K562 (cell line): ENCODE data around the gene GYS1. TPM values are rescaled to one million over a fixed set of nuclear protein-coding genes. Genes with fewer than 3 reads are reported as not detected.

Source experiments
- CHD2 ChIP-seq: IDR thresholded peaks from 2 replicates; pipeline ENCODE4 v1.6.1; 2011; ENCODE audit warnings: low read depth, low read length
- COPS2 ChIP-seq: fragments of 450-650 bp; conservative IDR thresholded peaks from 2 replicates; pipeline ENCODE4 v1.6.1; 2016; ENCODE audit warnings: mild to moderate bottlenecking, moderate library complexity
- E2F4 ChIP-seq: sonication (generic); formaldehyde crosslinking; IDR thresholded peaks from 2 replicates; pipeline ENCODE4 v1.8.0; 2022; ENCODE audit warnings: mild to moderate bottlenecking, low read depth, missing genetic modification reagents
- GTF2E2 ChIP-seq: fragments of 200-800 bp; sonication (Bioruptor generic); IDR thresholded peaks from 2 replicates; pipeline ENCODE4 v1.6.1; 2016; ENCODE audit warnings: missing genetic modification characterization, missing compliant biosample characterization
- MAFK ChIP-seq: IDR thresholded peaks from 2 replicates; pipeline ENCODE4 v1.6.1; 2011; ENCODE audit warnings: low read length, improper control_type of control experiment
- NELFE ChIP-seq: IDR thresholded peaks from 2 replicates; pipeline ENCODE4 v1.6.1; 2011; ENCODE audit warnings: mild to moderate bottlenecking; ENCODE audit not compliant: insufficient read depth, insufficient read length
- NEUROD1 ChIP-seq: fragments of 150-350 bp; IDR thresholded peaks from 2 replicates; pipeline ENCODE4 v1.6.1; 2014; ENCODE audit warnings: borderline replicate concordance, low read length, low read depth; ENCODE audit not compliant: partially characterized antibody
- NFIC ChIP-seq: fragments of 450-650 bp; IDR thresholded peaks from 2 replicates; pipeline ENCODE4 v1.6.1; 2017; ENCODE audit warnings: mild to moderate bottlenecking, inconsistent platforms
- NUFIP1 ChIP-seq: fragments of 450-650 bp; IDR thresholded peaks from 2 replicates; pipeline ENCODE4 v1.6.1; 2018; ENCODE audit not compliant: partially characterized antibody
- PTBP1 ChIP-seq: fragments of 200-400 bp; formaldehyde crosslinking; IDR thresholded peaks from 2 replicates; pipeline ENCODE4 v1.6.1; 2017; ENCODE audit warnings: low read depth, low read length
- RBM34 ChIP-seq: fragments of 200-400 bp; formaldehyde crosslinking; IDR thresholded peaks from 2 replicates; pipeline ENCODE4 v1.6.1; 2018; ENCODE audit warnings: low read length, borderline replicate concordance; ENCODE audit not compliant: insufficient read depth
- SETDB1 ChIP-seq: IDR thresholded peaks from one replicate; pipeline ENCODE4 v1.6.1; 2012; ENCODE audit warnings: low read length, control low read depth, inconsistent platforms
- TEAD1 ChIP-seq, 2 experiments: fragments of 450-650 bp in 1 of 2; sonication (generic) in 1 of 2; formaldehyde crosslinking; IDR thresholded peaks; 2 replicates each; pipeline versions ENCODE4 v1.4.0 to v1.8.0; 2020 to 2022; ENCODE audit warnings: mild to moderate bottlenecking in 2 of 2, missing genetic modification reagents in 1 of 2
- TGIF2 ChIP-seq: sonication (generic); formaldehyde crosslinking; IDR thresholded peaks from 2 replicates; pipeline ENCODE4 v1.8.1; 2022; ENCODE audit warnings: mild to moderate bottlenecking, missing genetic modification reagents, moderate library complexity
- ZC3H11A ChIP-seq: IDR thresholded peaks from 2 replicates; pipeline ENCODE4 v1.6.1; 2012; ENCODE audit warnings: low read depth, low read length, improper control_type of control experiment
- ZFP91 ChIP-seq: sonication (generic); formaldehyde crosslinking; IDR thresholded peaks from 2 replicates; pipeline ENCODE4 v1.8.0; 2022; ENCODE audit warnings: mild to moderate bottlenecking, missing genetic modification reagents
- ZKSCAN3 ChIP-seq: fragments of 250-450 bp; sonication (Bioruptor Pico); IDR thresholded peaks from 2 replicates; pipeline ENCODE4 v1.4.0; 2020
- ZNF384 ChIP-seq: IDR thresholded peaks from 2 replicates; pipeline ENCODE4 v1.6.1; 2012; ENCODE audit warnings: low read depth, low read length, improper control_type of control experiment
- ZNF583 ChIP-seq: fragments of 250-450 bp; sonication (Bioruptor Pico); IDR thresholded peaks from 2 replicates; pipeline ENCODE4 v1.4.0; 2020
- ZZZ3 ChIP-seq: fragments of 450-650 bp; IDR thresholded peaks from 2 replicates; pipeline ENCODE4 v1.6.1; 2016; ENCODE audit warnings: antibody characterized with exemption, mild to moderate bottlenecking, moderate library complexity
- polyA plus RNA-seq, 8 experiments: library from polyadenylated mRNA; depleted of rRNA in 4 of 8; stranded (reverse) in 5 of 8; unstranded in 3 of 8; fragments of >200 nt; fragmentation: Nextera tagmentation in 2 of 8; fragmentation: Illumina TruSeq in 1 of 8; extraction: Ambion mirVana in 2 of 8; extraction: Trizol in 1 of 8; gene quantifications; 2 replicates each; pipeline versions ENCODE4 v1.2.1 to v1.2.3, GENCODE V29; 2011 to 2014; ENCODE audit warnings: inconsistent platforms in 1 of 8, missing spikeins in 1 of 8
- total RNA-seq, 7 experiments: library from RNA; depleted of rRNA in 6 of 7; stranded (reverse); fragments of >200 nt in 6 of 7; fragmentation: Illumina TruSeq in 2 of 7; extraction: Trizol in 2 of 7; gene quantifications; 2 replicates each; pipeline versions ENCODE4 v1.2.1 to v1.2.3, GENCODE V29; 2011 to 2021; ENCODE audit warnings: low replicate concordance in 1 of 7
- TF ChIP-seq, protein P1 (sequence below): fragments of 250-450 bp; sonication (Bioruptor Pico); IDR thresholded peaks from 2 replicates; pipeline ENCODE4 v1.8.0; 2022; ENCODE audit warnings: inconsistent platforms, mild to moderate bottlenecking, moderate library complexity, borderline replicate concordance
- TF ChIP-seq, protein P2 (sequence below): fragments of 250-450 bp; sonication (Bioruptor Pico); IDR thresholded peaks from 2 replicates; pipeline ENCODE4 v1.8.0; 2022; ENCODE audit warnings: inconsistent platforms

Gene GYS1
- total and polyA plus RNA-seq, 9 of the 15 experiments (the other 6 are each of a cell fraction or from before 2014, with no cell fraction given): 1.9 to 31.1 (median 15.2) TPM

GRCh38 chr19:48965040-48965805 lies 27.9 kb downstream of the GYS1 start, which contains the start of gene FTL (continued):
- TF ChIP-seq E2F4: peak; percentile 32; the same call in 1 of the 2 replicates
- TF ChIP-seq ZZZ3: no peak
- peak; percentile 8; the same call in 1 of the 2 replicates for TF ChIP-seq CHD2
- peak; percentile 84 for TF ChIP-seq NFIC
- TF ChIP-seq COPS2: no peak
- TF ChIP-seq GTF2E2: peak; percentile 99
- TF ChIP-seq ZNF384: no peak
- TF ChIP-seq SETDB1: no peak
- TF ChIP-seq RBM34: no peak
- no peak for TF ChIP-seq NELFE
- no peak for TF ChIP-seq MAFK
- TF ChIP-seq ZFP91 (CRISPR knock-in tag): no peak
- TF ChIP-seq, protein P1, sequence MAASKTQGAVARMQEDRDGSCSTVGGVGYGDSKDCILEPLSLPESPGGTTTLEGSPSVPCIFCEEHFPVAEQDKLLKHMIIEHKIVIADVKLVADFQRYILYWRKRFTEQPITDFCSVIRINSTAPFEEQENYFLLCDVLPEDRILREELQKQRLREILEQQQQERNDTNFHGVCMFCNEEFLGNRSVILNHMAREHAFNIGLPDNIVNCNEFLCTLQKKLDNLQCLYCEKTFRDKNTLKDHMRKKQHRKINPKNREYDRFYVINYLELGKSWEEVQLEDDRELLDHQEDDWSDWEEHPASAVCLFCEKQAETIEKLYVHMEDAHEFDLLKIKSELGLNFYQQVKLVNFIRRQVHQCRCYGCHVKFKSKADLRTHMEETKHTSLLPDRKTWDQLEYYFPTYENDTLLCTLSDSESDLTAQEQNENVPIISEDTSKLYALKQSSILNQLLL (CRISPR knock-in tag): no peak
- no peak for TF ChIP-seq ZNF583 (CRISPR knock-in tag)
- TF ChIP-seq, protein P2, sequence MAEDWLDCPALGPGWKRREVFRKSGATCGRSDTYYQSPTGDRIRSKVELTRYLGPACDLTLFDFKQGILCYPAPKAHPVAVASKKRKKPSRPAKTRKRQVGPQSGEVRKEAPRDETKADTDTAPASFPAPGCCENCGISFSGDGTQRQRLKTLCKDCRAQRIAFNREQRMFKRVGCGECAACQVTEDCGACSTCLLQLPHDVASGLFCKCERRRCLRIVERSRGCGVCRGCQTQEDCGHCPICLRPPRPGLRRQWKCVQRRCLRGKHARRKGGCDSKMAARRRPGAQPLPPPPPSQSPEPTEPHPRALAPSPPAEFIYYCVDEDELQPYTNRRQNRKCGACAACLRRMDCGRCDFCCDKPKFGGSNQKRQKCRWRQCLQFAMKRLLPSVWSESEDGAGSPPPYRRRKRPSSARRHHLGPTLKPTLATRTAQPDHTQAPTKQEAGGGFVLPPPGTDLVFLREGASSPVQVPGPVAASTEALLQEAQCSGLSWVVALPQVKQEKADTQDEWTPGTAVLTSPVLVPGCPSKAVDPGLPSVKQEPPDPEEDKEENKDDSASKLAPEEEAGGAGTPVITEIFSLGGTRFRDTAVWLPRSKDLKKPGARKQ (CRISPR knock-in tag): no peak
- TF ChIP-seq TEAD1 (CRISPR knock-in tag; IDR thresholded peaks at IDR 0.05): 0 out of 4 replicates have a peak, but pooled peaks of 1 of the 2 experiments have one; percentile 13
- TF ChIP-seq NUFIP1: no peak
- peak; percentile 57; the same call in 1 of the 2 replicates for TF ChIP-seq PTBP1
- TF ChIP-seq NEUROD1: peak; percentile 86
- no peak for TF ChIP-seq ZKSCAN3 (CRISPR knock-in tag)
- TF ChIP-seq TGIF2 (CRISPR knock-in tag): peak; percentile 51; the same call in 1 of the 2 replicates
- no peak for TF ChIP-seq ZC3H11A
